ENCODE results near the gene ABCA10.
"Not testable (repeated sequence)": the region's sequence is repeated elsewhere in the genome, so short reads cannot be mapped to it uniquely, and the experiment has no call there.

ABCA10 gene

DNA sequence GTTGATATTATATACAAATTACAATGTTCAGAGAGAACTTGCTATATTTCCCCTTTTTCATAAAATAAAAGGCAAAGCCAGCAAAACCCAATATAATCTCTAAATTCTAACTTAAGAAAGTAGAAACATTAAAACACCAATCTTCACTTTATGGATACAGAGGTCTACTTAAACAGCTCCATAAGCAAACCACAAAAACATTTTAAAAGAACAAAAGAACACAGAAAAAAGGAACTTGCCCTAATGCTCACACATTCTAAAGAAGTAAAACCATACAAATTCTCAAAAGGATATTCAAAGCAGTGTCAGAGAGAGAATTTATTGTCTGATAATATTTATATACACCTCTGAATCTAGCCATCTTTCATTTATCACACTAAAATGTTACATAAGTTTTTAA lies 606 bp downstream of the ABCA10 start:
- no peak for DNase-seq

DNA sequence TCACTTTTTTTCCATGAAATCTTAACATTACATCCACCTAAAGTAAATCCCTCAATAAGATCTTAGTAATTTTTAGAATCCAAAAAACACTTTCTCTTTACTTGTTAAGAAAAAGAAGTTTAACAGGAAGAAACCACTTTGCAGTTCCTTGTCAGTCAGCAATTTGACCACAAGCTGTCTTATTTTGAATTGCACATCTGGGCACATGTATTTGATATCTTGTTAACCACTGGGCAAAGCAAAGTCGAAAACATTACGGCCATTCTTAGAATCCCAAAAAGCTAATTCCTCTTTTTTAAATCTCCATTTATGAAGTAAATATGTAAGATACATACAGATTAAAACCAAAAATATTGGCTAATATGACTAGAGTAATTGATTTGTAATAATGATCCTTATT lies 1.1 kb downstream of the ABCA10 start:
- no peak for DNase-seq

DNA sequence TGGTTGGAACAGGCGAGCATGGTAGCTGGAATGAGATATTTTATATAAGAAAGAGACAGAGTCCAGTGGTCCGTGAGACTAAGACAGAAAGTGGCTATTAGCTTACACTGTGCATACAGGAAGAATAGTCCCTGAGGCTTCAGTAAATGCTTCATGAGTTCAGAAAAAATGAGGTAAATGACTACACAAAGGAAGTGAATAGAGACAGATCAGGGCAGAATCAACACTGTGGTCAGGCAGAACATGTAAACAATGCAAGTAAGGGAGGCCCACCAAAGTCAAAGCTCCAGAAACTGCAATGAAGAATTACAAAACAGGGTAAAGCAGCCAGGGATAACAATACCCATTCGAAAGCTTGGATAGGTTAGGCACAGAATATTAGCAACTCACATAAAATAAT lies 4.8 kb downstream of the ABCA10 start:
- no peak for DNase-seq

DNA sequence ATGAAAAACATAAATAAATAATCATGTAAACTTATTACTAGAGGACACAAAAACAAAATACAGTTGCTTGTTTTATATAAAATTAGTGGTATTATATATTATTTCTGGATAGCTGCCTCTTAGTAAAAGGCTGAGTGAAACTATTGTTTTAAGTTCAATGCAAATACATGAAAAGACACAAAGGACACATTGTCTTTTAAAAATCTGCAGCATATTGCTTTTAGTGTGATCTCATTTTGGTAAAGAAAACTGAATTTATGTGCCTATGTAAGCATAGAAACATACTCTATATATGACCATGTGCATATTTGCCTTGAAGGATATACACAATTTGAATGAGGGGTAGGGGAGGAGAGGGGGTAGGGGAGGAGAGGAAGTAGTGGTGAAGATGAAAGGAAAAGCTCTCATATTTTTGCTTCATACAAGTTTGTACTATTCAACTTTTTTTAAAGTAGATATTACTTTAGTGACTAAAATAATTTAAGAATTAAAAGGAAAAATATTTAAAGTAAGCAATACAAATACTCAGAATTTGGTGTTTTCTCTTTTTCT lies 5.8 kb downstream of the ABCA10 start:
- no peak for DNase-seq

DNA sequence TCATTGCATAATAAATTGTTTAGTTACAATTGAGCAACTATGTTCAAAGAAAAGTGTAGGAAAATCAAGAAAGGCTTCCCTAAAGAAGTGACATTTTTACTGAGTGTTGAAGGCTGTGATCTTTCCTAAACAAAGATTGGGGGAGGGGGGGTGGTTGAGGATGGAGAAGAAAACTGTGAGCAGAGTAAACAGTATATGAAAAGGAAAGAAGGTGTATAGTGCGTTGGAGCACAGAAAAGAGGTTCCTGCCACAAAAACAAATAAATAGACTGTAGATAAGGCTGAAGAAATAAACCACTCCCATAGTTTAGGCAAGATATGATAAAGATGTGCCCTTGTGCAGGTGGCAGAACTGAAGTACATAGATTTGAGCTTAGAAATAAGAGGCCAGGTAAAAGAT lies 8.5 kb downstream of the ABCA10 start:
- DNase-seq = no peak

DNA sequence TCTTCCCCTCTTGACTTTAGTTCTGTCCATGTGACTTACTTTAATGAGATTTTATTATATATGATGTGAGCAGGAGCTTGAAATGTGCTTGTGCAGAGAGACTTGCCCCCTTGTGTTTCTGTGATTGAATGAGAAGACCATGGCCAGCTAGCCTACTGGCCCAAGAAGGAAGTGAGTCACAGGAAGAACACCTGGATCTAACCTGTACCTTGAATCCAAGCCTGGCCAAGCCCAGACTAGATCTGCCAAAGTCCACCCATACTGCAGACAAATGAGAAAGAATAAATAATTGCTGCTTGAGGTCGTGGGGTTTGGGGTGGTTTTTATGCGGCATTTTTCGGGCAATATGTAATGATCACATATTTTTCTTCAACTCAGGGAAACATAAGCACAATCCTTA lies 9.6 kb downstream of the ABCA10 start:
- DNase-seq = no peak

DNA sequence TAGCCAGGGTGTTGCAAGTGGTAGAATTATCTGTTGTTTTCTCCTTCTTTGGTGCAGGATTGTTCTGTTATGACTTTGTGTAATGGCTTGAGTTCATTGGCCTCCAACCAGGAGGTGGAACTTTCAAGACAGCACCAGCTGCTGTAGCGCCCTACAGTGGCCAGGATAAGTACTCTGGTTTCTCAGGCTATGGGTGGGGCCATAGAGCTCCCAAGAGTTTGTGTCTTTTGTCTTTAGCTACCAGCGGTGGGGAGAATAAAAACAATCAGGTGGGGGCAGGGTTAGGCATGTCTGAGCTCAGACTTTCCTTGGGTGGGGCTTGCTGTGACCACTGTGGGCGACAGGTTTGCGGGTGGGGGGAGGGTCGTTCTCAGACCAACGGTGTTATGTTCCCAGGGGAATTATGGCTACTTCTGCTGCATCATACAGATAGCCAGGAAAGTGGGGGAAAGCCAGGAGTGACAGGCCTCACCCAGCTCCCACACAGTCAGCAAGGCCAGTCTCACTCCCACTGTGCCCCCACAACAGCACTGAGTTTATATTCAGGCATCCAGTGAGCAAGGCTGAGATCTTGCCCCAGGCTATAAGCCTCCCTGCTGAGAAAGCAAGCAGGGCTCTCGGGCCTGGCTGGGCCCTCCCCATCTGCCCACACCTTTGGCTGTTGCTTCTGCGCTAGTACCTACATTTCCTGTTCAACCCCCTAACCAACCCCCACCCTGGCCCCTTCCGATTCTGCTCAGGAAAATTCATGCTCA lies 15.4 kb downstream of the ABCA10 start:
- no peak for DNase-seq

DNA sequence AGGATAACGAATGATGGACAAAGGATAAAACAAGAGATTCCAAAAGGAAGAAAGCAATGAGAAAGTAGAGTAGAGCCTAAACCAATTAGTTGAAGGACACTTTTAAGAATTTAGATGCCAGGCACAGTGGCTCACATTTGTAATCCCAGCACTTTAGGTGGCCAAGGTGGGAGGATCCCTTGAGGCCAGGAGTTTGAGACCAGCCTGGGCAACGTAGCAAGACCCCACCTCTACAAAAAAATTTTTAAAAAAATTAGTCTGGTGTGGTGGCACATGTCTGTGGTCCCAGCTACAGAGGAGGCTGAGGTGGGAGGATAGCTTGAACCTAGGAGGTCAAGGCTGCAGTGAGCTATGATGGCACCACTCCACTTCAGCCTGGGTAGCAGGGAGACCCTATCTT lies 20.0 kb downstream of the ABCA10 start:
- DNase-seq = no peak

DNA sequence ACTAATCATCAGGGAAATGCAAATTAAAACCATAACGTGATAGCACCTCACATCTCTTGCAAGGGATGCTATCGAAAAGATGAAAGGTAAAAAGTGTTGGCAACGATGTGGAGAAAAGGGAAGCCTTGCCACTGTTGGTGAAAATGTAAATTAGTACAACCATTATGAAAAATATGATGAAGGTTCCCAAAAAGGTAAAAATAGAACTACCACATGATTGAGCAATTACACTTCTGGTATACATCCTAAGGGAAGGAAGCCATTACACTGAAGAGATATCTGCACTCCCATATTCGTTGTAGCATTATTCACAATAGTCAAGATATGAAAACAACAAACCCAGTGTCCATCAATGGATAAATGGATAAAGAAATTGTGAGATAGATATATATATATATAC lies 21.5 kb downstream of the ABCA10 start:
- DNase-seq = no peak

DNA sequence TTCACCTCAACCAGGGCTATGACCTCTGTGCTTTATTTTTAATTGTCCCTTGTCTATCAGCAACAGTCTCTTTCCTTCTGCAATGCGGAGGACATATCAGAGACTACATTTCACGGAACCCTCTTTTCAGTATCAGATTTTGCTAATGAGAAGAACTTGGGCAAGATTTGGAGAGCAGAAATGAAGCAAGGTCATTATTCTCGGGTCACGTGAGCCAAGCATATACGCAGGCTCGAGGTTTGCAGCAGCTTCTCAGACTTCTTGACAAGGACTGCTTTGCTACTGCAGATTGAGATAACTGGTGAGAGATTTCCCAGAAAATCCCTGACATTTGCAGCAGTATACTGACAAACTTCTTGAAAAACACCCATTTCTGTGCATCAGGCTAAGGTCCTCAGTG lies 30.4 kb downstream of the ABCA10 start:
- no peak for DNase-seq

DNA sequence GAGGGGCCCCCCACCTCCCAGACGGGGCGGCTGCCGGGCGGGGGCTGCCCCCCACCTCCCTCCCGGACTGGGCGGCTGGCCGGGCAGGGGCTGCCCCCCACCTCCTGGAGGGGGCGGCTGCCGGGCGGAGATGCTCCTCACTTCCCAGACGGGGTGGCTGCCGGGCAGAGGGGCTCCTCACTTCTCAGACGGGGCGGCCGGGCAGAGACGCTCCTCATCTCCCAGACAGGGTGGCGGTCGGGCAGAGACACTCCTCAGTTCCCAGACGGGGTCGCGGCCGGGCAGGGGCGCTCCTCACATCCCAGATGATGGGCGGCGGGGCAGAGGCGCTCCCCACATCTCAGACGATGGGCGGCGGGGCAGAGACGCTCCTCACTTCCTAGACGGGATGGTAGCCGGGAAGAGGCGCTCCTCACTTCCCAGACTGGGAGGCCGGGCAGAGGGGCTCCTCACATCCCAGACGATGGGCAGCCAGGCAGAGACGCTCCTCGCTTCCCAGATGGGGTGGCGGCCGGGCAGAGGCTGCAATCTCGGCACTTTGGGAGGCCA lies 32.4 kb downstream of the ABCA10 start:
- DNase-seq = not testable (repeated sequence)

DNA sequence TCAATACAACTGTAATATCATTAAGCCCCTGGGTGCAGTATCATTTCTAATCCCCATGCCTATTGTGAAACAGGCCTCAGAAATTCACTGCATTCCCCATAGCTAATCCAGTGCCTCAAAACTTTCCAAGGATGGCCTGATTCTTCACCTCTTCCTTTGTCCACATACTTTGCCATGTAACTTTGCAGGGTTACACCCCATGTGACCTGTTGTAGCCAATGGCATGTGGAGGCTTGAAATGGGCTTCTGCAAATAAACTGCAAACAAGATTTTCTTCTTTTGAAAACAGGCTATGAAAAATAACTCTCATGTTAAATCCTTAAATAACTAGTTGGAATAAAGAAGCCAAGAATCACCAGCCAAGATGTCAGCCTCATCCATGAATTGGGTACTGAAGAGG lies 35.9 kb downstream of the ABCA10 start:
- DNase-seq = no peak

DNA sequence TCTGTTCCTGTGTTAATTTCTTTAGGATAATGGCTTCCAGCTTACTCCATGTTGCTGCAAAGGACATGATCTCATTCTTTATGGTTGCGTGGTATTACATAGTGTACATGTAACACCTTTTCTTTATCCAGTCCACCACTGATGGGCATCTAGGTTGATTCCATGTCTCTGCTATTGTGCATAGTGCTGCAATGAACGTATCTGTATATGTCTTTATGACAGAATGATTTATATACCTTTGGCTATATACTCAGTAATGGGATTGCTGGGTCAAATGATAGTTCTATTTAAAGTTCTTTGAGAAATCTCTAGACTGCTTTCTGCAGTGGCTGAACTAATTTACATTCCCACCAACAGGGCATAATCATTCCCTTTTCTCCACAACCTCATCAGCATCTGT lies 39.8 kb downstream of the ABCA10 start:
- DNase-seq = no peak

DNA sequence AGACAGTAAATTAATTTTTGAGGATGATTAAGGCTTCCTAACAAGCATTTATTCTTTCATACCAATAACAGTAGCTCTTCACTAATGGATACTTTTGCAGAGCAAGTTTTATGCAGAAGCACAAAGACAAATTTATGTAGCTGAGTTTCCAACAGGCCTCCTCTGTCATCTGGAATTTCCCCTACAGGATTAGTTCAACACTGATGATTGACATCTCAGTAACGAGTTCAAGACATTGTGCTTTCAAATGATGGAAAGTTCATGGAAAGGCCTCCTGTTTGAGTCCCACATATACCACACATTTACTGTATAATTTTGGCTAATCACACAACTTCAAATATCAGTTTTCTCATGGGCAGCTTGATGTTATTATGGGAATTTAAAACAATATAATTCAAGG lies 40.6 kb downstream of the ABCA10 start:
- DNase-seq = no peak

DNA sequence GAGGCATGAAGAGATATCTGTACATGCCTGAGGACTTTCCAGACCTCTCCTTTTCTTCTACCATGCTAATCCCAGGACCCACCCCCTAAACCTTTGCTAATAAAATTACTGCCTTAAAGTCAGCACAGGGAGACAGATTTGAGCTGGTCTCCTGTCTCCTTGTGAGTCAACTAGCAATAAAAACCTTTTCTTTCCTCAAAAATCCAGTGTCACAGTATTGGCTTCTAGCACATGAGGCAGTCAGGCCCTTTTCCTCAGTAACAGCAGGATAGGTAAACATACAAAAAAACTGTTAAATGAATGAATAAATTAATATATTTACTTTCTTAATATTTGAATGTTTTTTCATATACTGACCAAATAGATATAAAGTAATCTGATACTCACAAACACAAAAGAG lies 41.3 kb downstream of the ABCA10 start:
- no peak for DNase-seq

DNA sequence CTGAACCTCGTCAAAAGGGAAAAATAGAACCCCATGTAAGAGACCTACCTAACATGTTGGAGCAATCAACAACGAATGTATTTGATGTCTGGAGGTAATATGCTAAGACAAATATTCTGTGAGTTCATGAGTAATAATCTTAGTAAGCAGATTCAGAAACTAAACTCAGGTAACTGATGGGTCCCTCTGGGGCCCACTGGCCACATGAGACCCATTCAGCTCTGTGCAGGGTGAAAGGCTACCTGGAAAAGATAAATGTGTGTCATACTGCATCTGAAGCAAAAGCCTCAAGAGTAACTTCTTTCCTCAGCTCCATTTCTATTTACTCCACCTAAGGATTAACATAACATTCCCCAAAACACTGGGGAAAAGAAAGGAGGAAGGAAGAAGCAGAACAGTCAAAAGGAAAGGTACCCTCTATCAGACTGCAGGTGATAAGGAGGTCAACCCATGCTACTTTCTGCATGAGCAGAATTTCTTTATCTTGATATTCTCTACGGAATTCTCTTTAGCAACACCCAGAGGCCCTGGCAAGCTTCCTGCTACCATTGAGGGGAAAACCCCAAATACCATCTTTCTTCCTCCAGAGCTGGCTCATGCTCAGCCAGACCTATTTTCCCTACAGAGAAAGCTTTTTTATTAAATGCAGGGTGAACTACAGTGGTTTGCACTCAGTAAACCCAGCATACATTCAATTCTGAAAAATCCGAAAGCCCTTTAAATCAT lies 49.2 kb downstream of the ABCA10 start:
- DNase-seq = no peak

DNA sequence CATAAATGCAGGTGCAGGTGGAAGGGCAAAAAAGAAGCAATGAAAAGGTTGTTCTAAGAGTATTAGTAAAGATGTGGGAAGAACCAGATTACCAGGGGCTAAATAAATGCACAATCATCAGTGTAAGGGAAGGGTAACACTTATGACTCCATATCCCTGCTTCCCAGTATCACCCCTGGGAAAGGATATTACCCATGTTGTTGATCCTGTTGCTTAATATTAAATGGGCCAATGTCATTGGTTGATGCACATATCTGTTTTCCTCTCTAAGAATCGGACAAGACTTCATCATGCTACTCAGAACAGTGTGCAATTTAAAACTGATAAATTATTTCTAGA lies 52.2 kb downstream of the ABCA10 start:
- DNase-seq = no peak

DNA sequence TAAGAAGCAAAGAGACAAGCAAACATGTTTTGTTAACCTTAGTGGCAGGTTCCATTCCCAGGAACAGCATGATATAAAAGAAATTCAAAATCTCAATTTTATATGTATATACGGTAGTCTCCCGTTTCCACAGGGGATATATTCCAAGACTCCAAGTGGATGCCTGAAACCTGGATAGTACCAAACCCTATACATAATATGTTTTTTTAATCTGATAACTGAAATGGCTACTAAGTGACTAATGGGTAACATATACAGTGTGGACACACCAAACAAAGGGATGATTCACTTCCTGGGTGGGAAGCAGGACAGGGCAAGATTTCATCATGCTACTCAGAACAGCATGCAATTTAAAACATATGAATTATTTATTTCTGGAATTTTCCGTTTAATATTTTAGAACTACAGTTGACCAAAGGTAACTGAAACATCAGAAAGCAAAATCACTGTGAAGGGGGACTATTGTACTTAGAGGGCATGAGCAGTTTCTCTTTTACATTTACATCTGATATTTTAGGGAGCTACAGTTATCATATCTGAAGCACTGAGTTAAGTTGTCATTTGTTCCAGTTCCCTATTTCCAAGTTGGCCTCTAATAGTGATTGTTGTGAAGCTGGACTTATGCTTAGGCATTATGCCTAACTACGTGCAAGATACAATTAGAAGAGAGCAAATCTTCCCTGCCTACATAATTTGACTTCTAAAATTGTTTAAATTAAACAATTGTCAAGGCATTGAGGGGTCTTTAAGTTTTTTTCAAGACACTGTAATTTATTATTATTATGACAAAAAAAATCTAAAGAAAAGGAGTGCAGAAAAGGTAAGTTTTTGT lies 52.8 kb downstream of the ABCA10 start:
- DNase-seq = no peak

DNA sequence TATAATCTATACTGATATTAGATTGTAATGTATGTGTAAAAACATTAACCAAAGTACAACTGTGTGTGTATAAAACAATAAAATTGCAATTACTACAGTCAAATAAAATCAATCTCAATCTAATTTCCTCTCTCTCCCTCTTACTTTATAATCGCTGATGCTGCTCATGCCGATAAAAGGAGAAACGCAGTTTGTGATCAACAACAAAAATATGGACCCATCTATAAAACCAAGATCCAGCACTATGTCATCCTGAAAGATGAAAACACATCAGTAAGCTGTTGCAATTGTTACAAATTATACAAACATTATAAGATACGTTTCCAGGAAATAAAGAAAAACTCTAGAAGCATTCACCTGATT lies 53.4 kb downstream of the ABCA10 start:
- DNase-seq = no peak

DNA sequence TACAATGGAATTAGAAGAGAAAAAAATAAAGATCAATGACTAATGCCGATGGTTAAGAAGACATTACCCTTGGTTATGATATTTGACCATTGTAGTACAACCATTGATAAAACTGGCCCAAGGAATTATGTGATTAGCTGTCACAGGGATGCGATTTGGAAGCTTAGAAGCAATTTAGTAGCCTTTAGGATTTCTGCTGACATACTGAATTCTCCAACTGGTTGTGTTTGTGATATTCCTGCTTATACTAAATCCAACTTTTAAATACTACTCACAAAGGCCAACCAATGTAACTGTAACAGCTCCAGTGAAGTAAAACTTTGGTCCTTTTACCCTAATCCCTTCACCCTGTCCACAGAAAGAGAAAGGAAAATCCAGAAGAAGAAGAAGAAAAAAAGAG lies 55.5 kb downstream of the ABCA10 start:
- DNase-seq = no peak

DNA sequence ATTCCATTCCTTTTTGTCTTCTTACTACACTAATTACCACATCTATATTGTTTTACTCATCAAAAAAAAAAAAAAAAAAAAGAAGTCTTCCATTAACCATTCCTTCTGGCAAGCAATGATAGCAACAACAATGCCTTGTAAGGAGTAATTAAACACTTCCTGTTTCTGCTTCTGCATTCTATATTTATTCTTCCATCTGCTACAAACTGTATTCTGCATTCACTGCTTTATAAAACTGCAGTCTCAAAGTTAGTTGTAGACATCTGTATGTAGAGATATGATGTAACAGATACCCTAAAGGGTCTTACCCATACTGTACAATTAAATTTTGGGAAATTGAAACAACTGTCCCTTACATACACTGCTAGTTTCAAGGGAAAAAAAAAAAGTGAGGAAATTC lies 58.2 kb downstream of the ABCA10 start:
- DNase-seq = no peak

DNA sequence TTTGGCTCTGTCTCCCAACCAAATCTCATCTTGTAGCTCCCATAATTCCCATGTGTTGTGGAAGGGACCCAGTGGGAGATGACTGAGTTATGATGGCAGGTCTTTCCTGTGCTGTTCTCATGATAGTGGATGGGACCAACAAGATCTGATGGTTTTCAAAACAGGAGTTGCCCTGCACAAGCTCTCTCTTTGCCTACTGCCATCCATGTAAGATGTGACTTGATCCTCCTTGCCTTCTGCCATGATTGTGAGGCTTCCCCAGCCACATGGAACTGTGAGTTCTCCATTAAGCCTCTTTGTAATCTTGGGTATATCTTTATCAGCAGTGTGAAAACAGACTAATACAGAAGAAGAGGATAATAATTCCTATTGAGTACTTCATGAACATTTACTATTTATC lies 60.0 kb downstream of the ABCA10 start:
- DNase-seq = not testable (repeated sequence)

DNA sequence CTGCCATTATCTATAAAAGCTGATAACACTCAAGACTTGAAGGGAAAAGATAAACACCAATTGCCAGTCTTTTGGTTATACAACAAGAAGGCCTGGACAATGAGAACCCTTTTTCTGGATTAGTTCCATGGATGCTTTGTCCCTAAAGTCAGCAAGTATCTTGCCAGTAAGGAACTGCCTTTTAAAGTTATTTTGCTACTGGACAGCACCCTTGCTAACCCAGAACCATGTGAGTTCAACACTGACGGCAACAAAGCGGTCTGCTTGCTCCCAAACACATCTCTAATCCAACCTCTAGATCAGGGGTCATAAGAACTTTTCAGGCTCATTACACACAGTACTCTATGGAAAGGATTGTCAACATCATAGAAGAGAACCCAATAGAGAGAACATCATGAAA lies 61.7 kb downstream of the ABCA10 start:
- no peak for DNase-seq

DNA sequence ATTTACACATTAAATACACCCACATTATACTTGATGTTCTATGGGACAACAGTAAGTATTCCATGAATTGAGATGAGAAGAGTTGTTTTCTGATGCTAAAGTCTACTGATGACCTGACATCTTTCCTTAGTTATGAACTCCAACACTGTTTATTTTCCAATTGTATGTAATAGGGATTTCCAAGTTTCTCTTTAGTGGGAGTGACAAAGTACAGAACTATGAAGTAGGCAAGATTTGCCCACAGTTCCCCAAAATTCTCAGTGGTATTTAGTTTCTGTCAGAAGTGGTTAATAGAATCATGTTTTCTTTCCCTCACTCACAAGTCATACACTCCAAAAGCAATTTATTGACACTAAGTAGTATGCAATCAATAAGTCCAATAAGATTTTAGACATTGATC lies 64.4 kb downstream of the ABCA10 start:
- no peak for DNase-seq

Measured in activated CD4-positive, CD25-positive, alpha-beta regulatory T cell treated with anti-CD3 and anti-CD28 coated beads, Interleukin-2, amount 50 U/mL, for 72 hours (primary cell).